ENCODE results near the gene ADPRHL1. TPM values are rescaled to one million over a fixed set of nuclear protein-coding genes. Genes with fewer than 3 reads are reported as not detected.

The ADPRHL1 gene
- polyA plus RNA-seq, 1 donor (not counting 4 experiments of a cell fraction or from before 2014, with no cell fraction given): 1.2 TPM

DNA sequence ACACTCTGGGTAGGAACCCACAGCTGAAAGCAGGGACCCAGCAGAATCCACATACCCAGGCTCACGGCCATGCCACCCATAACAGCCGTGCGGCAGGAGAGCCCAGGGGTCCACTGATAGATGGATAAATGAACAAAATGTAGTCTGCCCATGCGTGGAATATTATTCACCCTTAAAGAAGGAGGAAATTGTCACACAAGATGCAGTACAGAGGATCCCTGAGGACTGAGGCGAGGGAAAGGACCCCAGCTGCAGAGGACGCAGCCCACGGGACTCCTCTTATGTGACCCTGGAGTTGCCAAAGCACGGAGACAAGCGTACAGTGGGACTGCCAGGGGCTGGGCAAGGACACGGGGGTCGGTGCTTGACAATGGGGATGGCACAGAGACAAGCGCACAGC lies 100.0 kb downstream of the ADPRHL1 start:
- no peak overlapping the region for H3K9ac ChIP-seq (ENCODE audit: control insufficient read depth, extremely low read depth, insufficient read depth, low read length)
- H2AFZ ChIP-seq (ENCODE audit: control insufficient read depth, low read length): no peak overlapping the region
- no peak for DNase-seq (ENCODE audit: low read depth, low spot score)
- no peaks in the 10 kb centered on the region for H3K9me1 ChIP-seq (ENCODE audit: control insufficient read depth, extremely low read depth, insufficient read depth, low read length)
- no peaks in the 10 kb centered on the region for H3K79me2 ChIP-seq (ENCODE audit: control insufficient read depth, insufficient read depth, low read length)
- peaks cover 10% of the 10 kb centered on the region for H3K4me1 ChIP-seq (ENCODE audit: control insufficient read depth, extremely low read depth, insufficient read depth, low read length)
- H3K4me3 ChIP-seq (ENCODE audit: control insufficient read depth in 2 of 3, extremely low read depth in 1 of 3, insufficient read depth in 2 of 3, low read depth in 1 of 3, low read length in 3 of 3): no peak overlapping the region
- no peaks in the 10 kb centered on the region for H3K27me3 ChIP-seq (ENCODE audit: control insufficient read depth, extremely low read depth, insufficient read depth, low read length)
- no peaks in the 10 kb centered on the region for H4K20me1 ChIP-seq (ENCODE audit: control insufficient read depth, extremely low read depth, insufficient read depth, low read length)
- H3K4me2 ChIP-seq (ENCODE audit: control insufficient read depth, extremely low read depth, insufficient read depth, low read depth, low read length): no peak overlapping the region
- H3K27ac ChIP-seq (ENCODE audit: control insufficient read depth, insufficient read depth, low read length): no peak overlapping the region
- H3K9me3 ChIP-seq (ENCODE audit: control insufficient read depth, low read depth, low read length): no peaks in the 10 kb centered on the region
- dilution Hi-C loops (cut with MboI; ENCODE audit: extremely low pct_ligation_motif_present, low sequenced_read_pairs): no loop called here
- FAIRE-seq: no peak
- H3K36me3 ChIP-seq (ENCODE audit: control insufficient read depth in 2 of 2, extremely low read depth in 1 of 2, insufficient read depth in 2 of 2, low read length in 2 of 2): peaks cover 0 to 4% of the 10 kb centered on the region in 2 experiments
- no peak for TF ChIP-seq EZH2 (IDR thresholded peaks at IDR 0.05; ENCODE audit: low read length)
- TF ChIP-seq, protein P1, sequence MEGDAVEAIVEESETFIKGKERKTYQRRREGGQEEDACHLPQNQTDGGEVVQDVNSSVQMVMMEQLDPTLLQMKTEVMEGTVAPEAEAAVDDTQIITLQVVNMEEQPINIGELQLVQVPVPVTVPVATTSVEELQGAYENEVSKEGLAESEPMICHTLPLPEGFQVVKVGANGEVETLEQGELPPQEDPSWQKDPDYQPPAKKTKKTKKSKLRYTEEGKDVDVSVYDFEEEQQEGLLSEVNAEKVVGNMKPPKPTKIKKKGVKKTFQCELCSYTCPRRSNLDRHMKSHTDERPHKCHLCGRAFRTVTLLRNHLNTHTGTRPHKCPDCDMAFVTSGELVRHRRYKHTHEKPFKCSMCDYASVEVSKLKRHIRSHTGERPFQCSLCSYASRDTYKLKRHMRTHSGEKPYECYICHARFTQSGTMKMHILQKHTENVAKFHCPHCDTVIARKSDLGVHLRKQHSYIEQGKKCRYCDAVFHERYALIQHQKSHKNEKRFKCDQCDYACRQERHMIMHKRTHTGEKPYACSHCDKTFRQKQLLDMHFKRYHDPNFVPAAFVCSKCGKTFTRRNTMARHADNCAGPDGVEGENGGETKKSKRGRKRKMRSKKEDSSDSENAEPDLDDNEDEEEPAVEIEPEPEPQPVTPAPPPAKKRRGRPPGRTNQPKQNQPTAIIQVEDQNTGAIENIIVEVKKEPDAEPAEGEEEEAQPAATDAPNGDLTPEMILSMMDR (optimal IDR thresholded peaks at IDR 0.05 in 1 of 3, IDR thresholded peaks at IDR 0.05 in 1 of 3, conservative IDR thresholded peaks at IDR 0.05 in 1 of 3; ENCODE audit: extremely low read depth in 1 of 3, insufficient read depth in 2 of 3, low read length in 3 of 3): no peak

DNA sequence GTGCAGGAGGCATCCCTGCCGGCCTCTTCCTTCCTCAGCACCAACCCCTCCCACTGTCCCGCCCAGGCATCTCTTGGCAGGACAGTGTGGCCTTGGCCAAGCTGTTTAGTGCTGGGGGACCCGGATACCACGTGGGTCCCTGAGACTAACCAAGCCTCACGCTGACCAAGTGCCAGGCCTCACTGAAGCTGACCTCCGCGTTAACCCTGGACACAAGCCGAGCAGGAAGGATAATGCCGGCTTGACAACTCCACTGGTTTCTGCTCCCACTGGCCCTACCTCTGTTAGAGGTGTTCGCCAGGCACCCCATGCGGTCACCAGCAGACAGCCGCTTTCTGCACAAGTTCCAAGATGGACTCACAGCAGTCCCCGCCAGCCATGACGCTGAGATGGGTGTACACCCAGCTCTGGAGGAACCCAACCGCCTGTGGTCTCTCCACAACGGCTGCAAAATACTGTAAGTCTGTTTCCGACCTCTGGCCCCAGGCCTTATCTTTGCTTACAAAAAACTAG lies 101.7 kb downstream of the ADPRHL1 start:
- Histone ChIP-seq H3K9me3 (ENCODE audit: control insufficient read depth, low read depth, low read length) (peaks cover 2% of the 10 kb centered on the region), H2AFZ (ENCODE audit: control insufficient read depth, low read length) (no peak overlapping the region), H3K36me3 (ENCODE audit: control insufficient read depth in 2 of 2, extremely low read depth in 1 of 2, insufficient read depth in 2 of 2, low read length in 2 of 2) (peaks cover 2 to 4% of the 10 kb centered on the region in 2 experiments), H4K20me1 (ENCODE audit: control insufficient read depth, extremely low read depth, insufficient read depth, low read length) (no peaks in the 10 kb centered on the region), H3K9me1 (ENCODE audit: control insufficient read depth, extremely low read depth, insufficient read depth, low read length) (no peaks in the 10 kb centered on the region), H3K27ac (ENCODE audit: control insufficient read depth, insufficient read depth, low read length) (no peak overlapping the region), H3K4me1 (ENCODE audit: control insufficient read depth, extremely low read depth, insufficient read depth, low read length) (peaks cover 10% of the 10 kb centered on the region), H3K4me2 (ENCODE audit: control insufficient read depth, extremely low read depth, insufficient read depth, low read depth, low read length) (no peak overlapping the region), H3K9ac (ENCODE audit: control insufficient read depth, extremely low read depth, insufficient read depth, low read length) (no peak overlapping the region), H3K79me2 (ENCODE audit: control insufficient read depth, insufficient read depth, low read length) (no peaks in the 10 kb centered on the region), H3K27me3 (ENCODE audit: control insufficient read depth, extremely low read depth, insufficient read depth, low read length) (no peaks in the 10 kb centered on the region), H3K4me3 (ENCODE audit: control insufficient read depth in 2 of 3, extremely low read depth in 1 of 3, insufficient read depth in 2 of 3, low read depth in 1 of 3, low read length in 3 of 3) (no peak overlapping the region)
- no peak for TF ChIP-seq EZH2 (IDR thresholded peaks at IDR 0.05; ENCODE audit: low read length)
- TF ChIP-seq, protein P1 (optimal IDR thresholded peaks at IDR 0.05 in 1 of 3, IDR thresholded peaks at IDR 0.05 in 1 of 3, conservative IDR thresholded peaks at IDR 0.05 in 1 of 3; ENCODE audit: extremely low read depth in 1 of 3, insufficient read depth in 2 of 3, low read length in 3 of 3): no peak
- dilution Hi-C loops (cut with MboI; ENCODE audit: extremely low pct_ligation_motif_present, low sequenced_read_pairs): no loop called here
- FAIRE-seq (no peak), DNase-seq (ENCODE audit: low read depth, low spot score) (no peak)

All from keratinocyte (primary cell).